HG02610 (cell line): ENCODE results near the gene MAMLD1.

Experiments used
- ATAC-seq: cut with Tn5 transposase; IDR thresholded peaks from one replicate; pipeline ENCODE4 v1.9.1; 2021; ENCODE audit warnings: mild to moderate bottlenecking, moderate library complexity; ENCODE audit not compliant: unreplicated experiment

The MAMLD1 gene

DNA sequence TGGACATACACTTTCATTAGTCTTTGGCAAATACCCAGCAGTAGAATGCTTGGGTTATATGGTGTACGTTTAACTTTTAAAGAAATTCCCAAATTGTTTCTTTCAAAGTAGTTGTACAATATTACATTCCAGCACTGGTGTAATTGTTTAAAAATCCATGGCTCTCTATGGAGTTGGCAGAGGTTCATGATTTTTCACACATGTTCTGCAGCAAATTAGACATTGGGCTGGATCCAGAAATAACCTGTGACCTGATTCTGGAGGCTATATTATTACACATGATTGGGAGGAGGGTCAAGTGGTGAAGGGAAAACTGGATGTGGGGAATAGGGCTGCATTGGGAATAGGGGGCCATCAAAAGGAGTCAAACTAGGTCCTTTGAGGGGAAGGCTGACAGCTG is 41.9 kb downstream of the MAMLD1 start:
- no peak for ATAC-seq

DNA sequence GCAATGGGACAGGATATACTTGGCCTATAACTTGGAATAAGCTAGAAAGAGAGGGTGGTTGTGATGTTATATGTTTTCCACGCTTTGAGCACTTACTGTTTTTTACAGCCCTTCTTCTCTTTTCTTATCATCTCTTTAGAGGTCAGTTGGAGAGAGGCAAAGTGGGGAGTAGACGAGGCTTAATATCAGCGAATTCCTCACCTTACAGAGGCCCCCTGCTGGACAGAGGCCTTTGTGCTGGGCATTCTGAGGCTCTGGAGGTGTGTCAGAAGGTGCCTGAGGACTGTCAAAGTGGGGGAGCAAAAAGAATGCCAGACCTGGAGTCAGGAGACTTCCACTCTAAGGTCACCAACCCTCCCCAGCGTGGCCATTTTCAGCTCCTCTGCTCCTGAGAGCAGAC is 42.5 kb downstream of the MAMLD1 start:
- ATAC-seq: no peak

DNA sequence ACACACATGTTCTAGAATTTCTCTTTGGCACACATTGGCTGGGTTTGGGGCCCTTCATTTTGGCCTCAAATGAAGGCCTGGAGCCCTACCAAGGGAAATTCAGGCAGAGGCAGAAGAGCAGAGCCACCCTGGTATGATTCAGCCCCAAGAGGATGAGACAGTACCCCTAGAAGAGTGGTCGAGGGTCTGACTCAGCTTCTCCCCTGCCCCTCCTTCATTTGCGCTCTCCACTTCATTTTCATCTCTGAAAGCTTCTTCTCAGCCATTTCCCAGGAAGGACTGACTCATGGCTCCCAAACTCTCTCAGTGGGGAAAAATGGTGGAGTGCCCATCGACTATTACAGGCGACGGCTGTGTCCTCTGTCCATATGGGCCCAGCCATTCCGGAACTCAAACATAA is 43.5 kb downstream of the MAMLD1 start:
- no peak for ATAC-seq

DNA sequence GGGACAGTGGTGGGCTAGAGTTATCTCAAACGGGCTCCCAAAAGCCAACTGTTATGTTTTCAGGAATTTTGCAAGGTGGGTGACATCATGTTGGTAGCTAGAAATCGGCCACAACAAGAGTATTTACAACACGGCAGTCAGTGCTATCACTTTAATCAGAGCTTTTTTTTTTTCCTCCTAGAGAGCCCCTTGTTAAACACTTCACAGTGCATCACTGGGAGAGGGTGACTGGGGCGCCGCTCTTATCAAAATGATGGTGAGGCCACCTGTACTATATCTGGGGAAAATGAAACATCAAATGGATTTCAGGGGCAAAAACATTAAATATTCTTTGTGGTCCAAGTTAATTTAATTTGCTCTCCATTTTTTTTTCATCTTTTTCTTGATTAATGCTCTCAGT is 44.9 kb downstream of the MAMLD1 start:
- no peak for ATAC-seq

DNA sequence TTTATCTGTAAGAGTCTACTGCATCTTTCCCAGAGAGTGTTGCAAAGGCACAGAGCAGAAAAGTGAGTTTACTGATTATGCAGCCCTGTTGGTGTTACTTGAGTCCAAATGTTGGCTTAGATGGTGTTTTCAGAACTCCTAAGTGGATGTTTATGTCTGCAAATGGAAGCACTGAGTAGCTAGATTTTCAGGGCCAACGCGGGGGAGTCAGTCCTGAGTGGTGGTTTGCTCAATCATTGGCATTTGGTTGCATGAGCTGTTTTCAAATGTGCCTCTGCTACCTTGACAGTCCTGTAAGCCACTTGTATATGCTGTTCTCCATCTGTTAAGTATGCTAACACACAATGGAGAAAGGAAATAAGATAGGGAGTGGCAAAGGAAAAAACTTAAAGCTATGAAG is 45.4 kb downstream of the MAMLD1 start:
- ATAC-seq: no peak

DNA sequence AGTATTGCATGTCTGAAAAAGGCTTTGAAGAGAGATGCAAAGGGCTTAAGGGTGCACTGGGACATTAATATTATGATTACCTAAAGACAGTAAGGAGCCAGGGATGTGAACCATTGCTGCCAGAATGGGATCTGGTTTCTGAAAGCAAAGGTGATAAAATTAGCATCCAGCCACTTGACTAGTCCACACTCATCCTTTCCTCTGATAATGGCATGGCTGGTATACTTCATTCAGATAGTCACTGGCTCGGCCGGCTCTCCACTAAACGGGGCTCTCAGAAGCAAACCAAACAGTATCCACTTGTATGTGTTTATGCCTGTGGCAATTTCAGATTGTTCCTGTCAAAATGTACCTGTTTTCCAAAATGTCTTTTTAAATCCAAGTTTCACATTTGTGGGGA is 46.4 kb downstream of the MAMLD1 start:
- no peak for ATAC-seq

DNA sequence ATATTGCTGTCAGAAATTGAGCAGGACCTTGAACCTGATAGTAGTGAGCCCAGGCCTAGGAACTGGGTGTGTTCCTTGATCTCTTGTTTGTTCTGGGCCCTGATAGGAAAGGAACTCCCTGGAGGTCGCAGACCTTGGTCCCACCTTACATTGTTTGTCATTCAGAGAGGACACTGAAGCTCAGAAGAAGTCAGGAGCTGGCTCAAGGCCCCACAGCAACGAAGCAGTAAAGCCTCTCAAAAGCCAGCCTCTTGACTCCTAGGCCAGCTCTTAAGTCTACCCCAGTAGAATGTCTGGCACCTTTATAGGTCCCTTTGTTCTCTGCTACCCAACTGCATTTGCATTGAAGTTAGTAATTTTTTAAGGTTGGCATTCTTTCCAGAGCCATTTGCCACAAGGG is 46.8 kb downstream of the MAMLD1 start:
- no peak for ATAC-seq

DNA sequence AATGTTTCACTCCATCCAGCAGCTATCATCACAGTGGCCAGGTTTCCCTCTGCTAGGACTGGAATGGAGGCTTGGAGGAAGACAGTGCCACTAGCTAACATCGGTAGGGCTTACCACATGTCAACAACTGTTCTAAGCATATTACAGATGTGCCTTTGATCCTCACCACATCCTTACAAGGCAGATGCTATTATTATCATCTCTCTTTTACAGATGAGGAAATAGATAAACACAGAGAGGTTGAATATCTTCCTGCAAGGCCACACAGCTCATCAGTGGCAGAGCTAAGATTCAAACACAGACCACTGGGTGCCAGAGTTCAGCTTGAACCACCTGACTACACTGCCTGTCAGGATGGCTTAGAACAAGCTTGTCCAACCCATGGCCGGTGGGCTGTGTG is 47.4 kb downstream of the MAMLD1 start:
- no peak for ATAC-seq

DNA sequence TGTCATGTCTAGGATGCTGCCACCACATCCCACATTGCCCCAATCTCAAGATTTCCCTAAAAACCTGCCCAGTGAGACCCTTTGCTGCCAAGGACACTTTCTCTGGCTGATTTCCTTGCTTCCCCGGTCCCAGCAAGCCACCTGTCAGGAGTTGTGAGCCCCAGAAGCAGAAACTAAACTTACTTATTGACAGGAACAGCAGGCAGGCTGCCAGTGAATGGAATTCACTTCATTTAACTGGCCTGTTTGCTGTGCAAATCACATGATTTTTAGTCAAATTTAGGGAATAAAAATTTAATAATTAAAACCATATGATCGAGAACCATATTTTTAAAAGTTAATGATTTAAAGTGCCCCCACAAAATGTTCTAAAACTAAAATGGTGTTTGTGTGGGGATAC is 48.5 kb downstream of the MAMLD1 start:
- ATAC-seq: no peak

DNA sequence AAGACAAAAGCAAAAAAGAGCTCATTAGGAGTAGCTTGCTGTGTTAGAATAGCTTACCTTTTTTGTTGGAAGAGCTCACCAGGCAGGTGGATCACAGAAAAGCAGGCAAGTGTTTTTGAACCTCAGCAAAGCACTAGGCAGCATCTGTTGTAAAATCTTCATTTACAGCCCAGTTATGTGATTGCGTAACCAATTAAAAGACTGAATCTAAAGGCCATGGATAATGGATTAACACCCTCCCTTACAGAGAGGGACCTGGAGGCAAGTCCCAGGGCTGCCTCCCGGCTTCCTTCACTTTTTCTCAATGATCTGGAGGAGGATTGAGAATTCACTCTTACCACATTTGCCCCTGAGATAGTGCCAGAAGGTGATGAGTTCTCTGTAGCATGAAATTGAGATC is 51.1 kb downstream of the MAMLD1 start:
- ATAC-seq: no peak

DNA sequence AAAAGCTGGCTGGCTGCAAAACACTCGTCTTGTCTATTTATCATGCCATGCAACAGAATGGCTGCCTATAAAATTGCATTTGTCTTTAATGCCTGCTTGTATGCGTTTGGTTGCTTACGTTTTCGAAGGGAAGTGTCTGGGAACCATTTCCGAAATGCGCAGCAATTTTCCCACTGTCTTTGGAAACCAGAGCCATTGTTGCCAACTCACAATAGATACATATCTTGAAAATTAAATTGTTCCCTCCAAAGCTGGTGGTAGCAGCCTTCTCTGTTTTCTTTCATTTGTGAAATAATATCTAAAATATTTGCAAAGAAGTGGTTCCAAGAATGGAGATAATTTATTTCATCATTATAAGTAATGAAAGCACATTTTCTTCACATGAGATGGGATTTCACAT is 53.4 kb downstream of the MAMLD1 start:
- ATAC-seq: no peak

DNA sequence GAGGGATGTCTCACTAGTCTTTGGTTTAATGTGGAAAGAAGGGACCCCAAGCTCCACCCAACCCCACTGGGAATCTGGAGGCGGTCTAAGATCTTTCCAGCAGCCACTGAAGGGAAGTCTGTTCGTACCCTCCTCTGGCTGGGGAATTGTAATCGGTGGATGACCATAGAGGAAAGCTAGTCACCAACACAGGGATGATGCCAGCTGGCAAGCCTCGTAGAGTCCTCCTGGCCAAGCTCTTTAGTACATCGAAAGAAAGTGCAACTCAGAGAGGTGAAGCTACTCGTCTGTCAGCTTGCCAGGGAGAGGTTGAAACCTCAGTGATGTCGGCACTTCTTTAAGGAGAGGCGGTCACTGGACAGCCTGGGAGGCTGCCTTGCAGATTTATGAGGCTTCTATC is 58.7 kb downstream of the MAMLD1 start:
- no peak for ATAC-seq

DNA sequence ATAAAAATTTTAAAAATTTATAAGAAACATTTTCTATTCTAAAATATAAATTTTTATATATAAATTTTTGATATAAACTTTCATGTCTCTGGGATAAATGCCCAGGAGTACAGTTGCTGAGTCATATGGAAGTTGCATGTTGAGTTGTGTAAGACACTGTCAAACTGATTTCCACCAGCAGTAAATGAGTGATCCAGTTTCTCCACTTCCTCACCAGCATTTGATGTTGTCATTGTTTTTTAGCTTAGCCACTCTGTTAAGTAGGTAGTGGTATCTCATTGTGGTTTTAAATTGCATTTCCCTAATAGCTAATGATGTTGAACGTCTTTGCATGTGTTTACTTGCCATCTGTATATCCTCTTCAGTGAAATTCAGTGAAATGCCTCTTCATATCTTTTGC is 66.5 kb downstream of the MAMLD1 start:
- ATAC-seq: no peak

DNA sequence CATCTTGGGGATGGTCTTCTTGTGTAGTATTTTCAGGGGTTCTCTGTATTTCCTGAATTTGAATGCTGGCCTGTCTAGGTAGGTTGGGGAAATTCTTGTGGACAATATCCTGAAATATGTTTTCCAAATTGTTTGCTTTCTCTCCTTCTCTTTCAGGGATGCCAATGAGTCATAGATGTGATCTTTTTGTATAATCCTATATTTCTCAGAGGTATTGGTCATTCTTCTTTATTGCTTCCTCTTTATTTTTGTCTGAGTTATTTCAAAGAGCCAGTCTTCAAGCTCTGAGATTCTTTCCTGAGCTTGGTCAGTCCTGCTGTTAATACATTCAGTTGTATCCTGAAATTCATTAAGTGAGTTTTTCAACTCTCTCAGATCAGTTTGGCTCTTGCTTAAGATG is 73.1 kb downstream of the MAMLD1 start:
- no peak for ATAC-seq

DNA sequence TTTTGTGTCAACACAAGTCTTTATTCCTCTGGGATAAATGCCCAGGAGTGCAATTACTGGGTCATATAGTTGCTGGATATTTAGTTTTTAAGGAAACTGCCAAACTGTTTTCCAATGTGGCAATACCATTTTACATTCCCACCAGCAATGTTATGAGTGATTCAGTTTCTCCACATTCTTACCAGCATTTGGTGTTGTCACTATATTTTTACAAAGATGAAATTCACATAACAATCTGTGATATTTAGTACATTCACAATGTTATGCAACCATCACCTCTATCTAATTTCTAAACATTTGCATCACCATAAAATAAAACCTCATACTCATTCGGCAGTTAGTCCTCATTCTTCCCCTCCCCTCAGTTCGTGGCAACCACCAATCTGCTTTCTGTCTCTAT is 75.0 kb downstream of the MAMLD1 start:
- ATAC-seq: no peak

DNA sequence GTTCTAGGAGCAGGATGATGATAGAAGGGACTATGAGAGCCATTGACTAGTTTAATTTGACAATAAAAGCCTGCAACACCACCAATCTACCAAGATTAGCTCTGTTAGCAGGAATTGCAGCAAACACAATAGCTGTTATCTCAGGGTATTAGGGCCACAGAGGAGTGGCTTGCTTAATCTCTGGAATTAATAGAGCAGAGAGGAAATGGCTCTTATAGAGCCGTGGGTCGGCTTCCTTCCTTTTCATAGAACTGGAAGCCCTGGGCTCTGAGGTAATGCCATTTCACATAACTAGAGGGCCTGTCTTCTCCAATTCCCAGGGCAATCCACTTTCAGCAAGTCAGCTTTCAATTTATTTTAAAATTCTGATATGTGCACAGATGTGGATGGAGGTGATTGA is 83.0 kb downstream of the MAMLD1 start:
- no peak for ATAC-seq

DNA sequence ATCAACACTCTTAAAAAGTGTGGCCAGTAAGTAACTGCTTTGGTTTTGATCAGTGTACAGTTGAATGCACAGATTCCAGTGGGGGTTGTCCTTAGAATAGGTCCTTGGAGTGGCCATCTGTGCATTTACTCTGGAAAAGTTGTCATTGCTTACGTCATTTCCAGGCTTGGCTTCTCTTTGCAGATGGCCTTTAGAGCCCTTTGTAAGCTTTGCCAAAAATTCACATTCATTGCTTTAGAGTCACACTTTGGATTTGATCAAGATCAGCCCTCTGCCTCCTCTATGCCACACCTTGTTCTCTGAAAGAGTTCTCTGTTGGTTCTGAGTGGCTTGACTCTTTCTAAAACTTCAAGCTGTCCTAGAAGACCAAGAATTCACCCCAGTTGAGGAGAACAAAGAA is 83.9 kb downstream of the MAMLD1 start:
- no peak for ATAC-seq

DNA sequence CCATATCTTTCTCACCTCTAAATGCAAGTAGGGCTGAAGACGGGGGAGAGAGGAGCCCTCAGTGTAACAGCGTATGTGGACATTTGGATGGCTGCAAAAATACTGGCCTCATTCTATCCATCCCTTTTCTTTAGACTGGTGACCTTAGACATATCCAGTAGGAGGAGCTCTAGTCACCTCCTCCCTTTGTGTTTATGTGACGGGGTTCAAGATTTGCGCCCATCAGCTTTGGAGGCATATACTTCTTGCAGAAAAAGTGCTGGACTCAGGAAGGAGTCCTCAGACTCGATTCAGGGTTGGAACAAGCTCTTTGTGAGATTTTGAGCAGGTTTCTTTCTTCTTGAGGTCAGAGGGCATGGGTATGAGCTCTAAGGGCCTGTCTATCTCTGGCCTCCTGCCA is 86.2 kb downstream of the MAMLD1 start:
- no peak for ATAC-seq

DNA sequence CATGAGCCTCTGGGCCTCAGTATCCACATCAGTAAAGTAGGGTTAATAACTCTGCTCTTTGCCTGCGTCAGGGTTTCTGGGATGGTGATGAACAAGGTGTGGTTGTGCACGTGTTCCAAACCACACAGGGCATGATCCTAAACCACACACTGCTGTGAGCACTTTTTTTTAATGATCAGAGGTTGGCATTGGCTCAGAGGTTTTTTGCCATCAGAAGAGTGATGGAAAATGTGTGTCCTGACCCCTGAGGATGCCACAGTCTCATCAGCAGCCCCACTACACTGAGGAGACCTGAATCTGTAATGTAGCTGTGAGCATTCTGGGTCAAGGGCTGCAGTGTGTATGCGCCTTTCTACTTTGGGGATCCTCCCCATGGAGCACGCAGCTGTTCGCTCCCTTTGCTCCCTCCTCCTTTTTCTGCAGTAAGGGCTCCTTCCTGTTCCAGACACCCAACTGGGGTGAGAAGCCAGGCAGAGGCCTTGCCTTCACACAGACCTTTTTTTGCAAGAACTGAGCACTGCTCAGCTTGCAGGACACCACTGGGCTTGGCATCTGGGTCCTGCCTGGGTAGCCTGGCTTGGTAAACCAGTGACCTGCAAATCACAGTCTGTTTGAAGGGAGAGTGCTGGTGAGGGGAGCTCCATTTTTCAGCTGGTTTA is 87.5 kb downstream of the MAMLD1 start:
- no peak for ATAC-seq

DNA sequence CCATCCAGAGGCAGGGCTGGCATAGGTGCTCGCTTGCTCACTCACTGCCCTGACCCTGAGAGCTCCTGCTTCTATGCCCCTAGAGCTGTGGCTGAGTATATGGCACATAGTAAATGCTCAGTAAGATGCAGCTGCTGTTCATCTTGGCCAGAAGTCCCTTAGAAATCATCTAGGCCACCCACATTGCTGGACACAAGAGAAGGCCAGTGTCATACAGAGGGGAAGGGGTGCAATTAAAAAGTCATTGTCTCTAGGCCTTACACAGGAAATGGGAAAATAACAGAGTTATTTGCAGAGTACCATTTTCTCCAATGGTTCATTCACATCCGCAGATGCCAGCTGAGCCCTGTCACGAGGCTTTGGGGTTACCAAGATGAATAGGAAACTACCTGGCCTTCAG is 88.8 kb downstream of the MAMLD1 start:
- no peak for ATAC-seq

DNA sequence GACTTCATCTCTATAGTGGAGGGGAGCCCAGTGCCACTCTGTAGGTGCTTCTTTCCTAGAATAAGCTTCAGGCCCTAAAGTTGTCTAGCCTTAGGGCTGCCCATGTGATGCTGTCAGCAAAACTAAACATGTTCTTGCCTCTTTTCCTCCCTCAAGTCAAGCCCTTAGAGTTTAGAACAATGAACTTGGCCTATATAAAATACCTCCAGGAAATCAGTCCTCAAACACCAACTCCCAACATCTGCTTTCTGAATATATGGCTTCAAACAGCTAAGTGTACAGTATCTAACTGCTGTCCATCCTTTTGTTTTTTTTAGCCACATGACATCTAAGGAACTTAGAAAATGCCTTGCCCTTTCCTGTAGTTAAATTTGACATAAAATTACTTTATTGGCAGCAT is 91.0 kb downstream of the MAMLD1 start:
- ATAC-seq: no peak

DNA sequence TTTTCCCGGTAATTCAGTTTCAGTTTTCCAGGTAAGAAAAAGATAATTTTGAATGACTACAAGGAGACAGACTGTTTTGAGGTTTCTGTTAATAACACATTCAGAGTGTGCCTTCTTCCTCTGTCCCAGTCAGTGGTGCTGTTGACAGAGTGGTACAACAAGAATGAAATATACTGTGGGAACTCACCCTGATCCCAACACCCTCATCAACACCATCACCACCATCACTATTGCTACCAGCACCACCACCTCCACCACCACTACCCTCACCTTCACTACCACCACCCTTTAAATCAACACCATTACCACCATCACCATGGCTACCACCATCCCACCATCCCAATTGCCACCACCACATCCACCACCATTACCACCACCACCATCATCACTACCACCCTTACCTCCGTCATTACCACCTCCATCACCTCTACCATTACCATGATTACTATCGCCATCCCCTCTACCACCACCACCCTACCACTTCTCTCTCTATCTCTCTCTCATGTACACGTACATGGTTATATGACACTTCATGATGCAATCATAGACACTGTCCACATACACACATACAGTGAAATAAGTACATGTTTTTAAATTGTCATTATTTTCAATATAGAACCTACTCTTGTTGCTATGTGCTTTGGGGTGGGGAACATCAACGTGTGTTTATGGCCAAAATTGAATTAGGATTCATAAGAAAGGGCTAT is 91.5 kb downstream of the MAMLD1 start:
- no peak for ATAC-seq

DNA sequence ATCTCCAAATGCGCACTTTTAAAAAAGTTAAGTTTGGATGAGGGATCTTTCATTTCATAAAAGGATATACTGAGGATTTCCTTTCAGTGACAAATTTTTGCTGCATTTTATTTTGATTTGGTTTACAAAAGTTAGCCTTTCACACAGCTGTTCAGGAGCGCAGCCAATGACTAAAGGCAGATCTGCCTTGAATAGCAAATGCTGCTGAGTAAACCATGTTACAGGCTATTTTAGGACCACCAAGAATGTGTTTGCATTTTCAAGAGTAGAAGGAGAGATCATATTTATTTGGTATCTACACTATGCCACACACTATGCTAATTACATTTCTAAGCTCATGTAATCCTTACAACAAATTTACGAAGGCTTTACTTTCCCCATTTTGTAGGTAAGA is 92.1 kb downstream of the MAMLD1 start:
- ATAC-seq: no peak
